Neural cell (in vitro differentiated cells): ENCODE measurements around the gene IMPG2. TPM values are rescaled to one million over a fixed set of nuclear protein-coding genes. Genes with fewer than 3 reads are reported as not detected.

Experiments
- H2AFZ ChIP-seq: fragments of 200-600, 300-800 bp; sonication (generic), shearing (Covaris generic); 2 replicates; pipeline ENCODE4 v1.6.0; 2014; ENCODE audit warnings: low read depth, mild to moderate bottlenecking, antibody characterized with exemption, low read length, moderate library complexity
- H3F3A ChIP-seq: fragments of 200-600 bp; shearing (Covaris generic); 2 replicates; pipeline ENCODE4 v1.6.1; 2016; ENCODE audit warnings: mild to moderate bottlenecking, moderate library complexity, mixed read lengths, antibody characterized with exemption, low read length; ENCODE audit not compliant: insufficient read depth, poor library complexity, severe bottlenecking
- H3K27ac ChIP-seq: fragments of 200-600, 300-800 bp; sonication (generic), shearing (Covaris generic); 2 replicates; pipeline ENCODE4 v1.5.1; 2014; ENCODE audit warnings: mild to moderate bottlenecking, low read length, moderate library complexity
- H3K27me3 ChIP-seq: fragments of 300-800, 200-600 bp; sonication (generic), shearing (Covaris generic); 2 replicates; pipeline ENCODE4 v1.6.0; 2014; ENCODE audit warnings: mild to moderate bottlenecking, low read depth, low read length, moderate library complexity; ENCODE audit not compliant: insufficient read depth
- H3K36me3 ChIP-seq: fragments of 300-800, 200-600 bp; sonication (generic), shearing (Covaris generic); 2 replicates; pipeline ENCODE4 v1.5.1; 2014; ENCODE audit warnings: mild to moderate bottlenecking, antibody characterized with exemption, low read length, moderate library complexity; ENCODE audit not compliant: insufficient read depth
- H3K4me2 ChIP-seq: fragments of 300-800, 200-600 bp; sonication (generic), shearing (Covaris generic); 2 replicates; pipeline ENCODE4 v1.6.0; 2014; ENCODE audit warnings: mild to moderate bottlenecking, low read length
- H3K4me3 ChIP-seq: fragments of 300-800, 200-600 bp; sonication (generic), shearing (Covaris generic); 2 replicates; pipeline ENCODE4 v1.5.1; 2014; ENCODE audit warnings: mild to moderate bottlenecking, low read length, moderate library complexity
- H3K79me2 ChIP-seq: fragments of 200-600 bp; shearing (Covaris generic); replicated peaks from 2 replicates; pipeline ENCODE4 v1.6.0; 2014; ENCODE audit warnings: mild to moderate bottlenecking, low read length, moderate library complexity; ENCODE audit not compliant: insufficient read depth
- H3K9ac ChIP-seq: fragments of 300-800, 200-600 bp; sonication (generic), shearing (Covaris generic); 2 replicates; pipeline ENCODE4 v1.6.1; 2016; ENCODE audit warnings: mild to moderate bottlenecking, low read length, mixed read lengths
- H3K9me2 ChIP-seq: fragments of 200-600 bp; shearing (Covaris generic); 2 replicates; pipeline ENCODE4 v1.6.1; 2016; ENCODE audit warnings: mild to moderate bottlenecking, low read length, mixed read lengths; ENCODE audit not compliant: insufficient read depth
- H3K9me3 ChIP-seq: fragments of 200-600, 300-800 bp; sonication (generic), shearing (Covaris generic); 2 replicates; pipeline ENCODE4 v1.6.1; 2016; ENCODE audit warnings: mild to moderate bottlenecking, mixed run types, low read length, moderate library complexity, mixed read lengths
- H4K20me1 ChIP-seq: fragments of 200-600 bp; shearing (Covaris generic); 2 replicates; pipeline ENCODE4 v1.6.1; 2016; ENCODE audit warnings: mild to moderate bottlenecking, mixed run types; ENCODE audit not compliant: insufficient read depth
- CTCF ChIP-seq: fragments of 450-650 bp; IDR thresholded peaks from 2 replicates; pipeline ENCODE4 v1.5.1; 2014; ENCODE audit warnings: antibody characterized with exemption, mild to moderate bottlenecking, moderate library complexity; ENCODE audit not compliant: poor library complexity, severe bottlenecking
- EP300 ChIP-seq: fragments of 450-650 bp; conservative IDR thresholded peaks from 2 replicates; pipeline ENCODE4 v1.6.1; 2014; ENCODE audit warnings: antibody characterized with exemption, mild to moderate bottlenecking, moderate library complexity; ENCODE audit not compliant: poor library complexity, severe bottlenecking
- EZH2 ChIP-seq: fragments of 200-600, 300-800 bp; shearing (Covaris generic), sonication (generic); IDR thresholded peaks from 2 replicates; pipeline ENCODE4 v1.6.1; 2014; ENCODE audit warnings: antibody characterized with exemption, low read length, borderline replicate concordance, mild to moderate bottlenecking; ENCODE audit not compliant: insufficient read depth, poor library complexity, severe bottlenecking
- MXI1 ChIP-seq: fragments of 450-650 bp; conservative IDR thresholded peaks from 2 replicates; pipeline ENCODE4 v1.6.1; 2014; ENCODE audit warnings: antibody characterized with exemption, mild to moderate bottlenecking; ENCODE audit not compliant: poor library complexity, severe bottlenecking
- POLR2AphosphoS5 ChIP-seq: IDR thresholded peaks from 2 replicates; pipeline ENCODE4 v1.6.1; 2012
- RAD21 ChIP-seq: fragments of 450-650 bp; conservative IDR thresholded peaks from 2 replicates; pipeline ENCODE4 v1.6.1; 2014; ENCODE audit warnings: antibody characterized with exemption, mild to moderate bottlenecking, moderate library complexity
- REST ChIP-seq: IDR thresholded peaks from 2 replicates; pipeline ENCODE4 v1.6.1; 2012; ENCODE audit warnings: borderline replicate concordance
- SMC3 ChIP-seq: fragments of 450-650 bp; conservative IDR thresholded peaks from 2 replicates; pipeline ENCODE4 v1.6.1; 2014; ENCODE audit warnings: antibody characterized with exemption, mild to moderate bottlenecking, moderate library complexity; ENCODE audit not compliant: poor library complexity
- TAF1 ChIP-seq: IDR thresholded peaks from 2 replicates; pipeline ENCODE4 v1.6.1; 2012; ENCODE audit warnings: low read depth
- polyA plus RNA-seq: library from polyadenylated mRNA; depleted of rRNA; stranded (reverse); fragments of >200 nt; gene quantifications from 2 replicates; pipeline ENCODE4 v1.2.3, GENCODE V29; 2014

IMPG2 gene
- polyA plus RNA-seq, 1 donor from 2014 or later: 6.3 TPM

DNA sequence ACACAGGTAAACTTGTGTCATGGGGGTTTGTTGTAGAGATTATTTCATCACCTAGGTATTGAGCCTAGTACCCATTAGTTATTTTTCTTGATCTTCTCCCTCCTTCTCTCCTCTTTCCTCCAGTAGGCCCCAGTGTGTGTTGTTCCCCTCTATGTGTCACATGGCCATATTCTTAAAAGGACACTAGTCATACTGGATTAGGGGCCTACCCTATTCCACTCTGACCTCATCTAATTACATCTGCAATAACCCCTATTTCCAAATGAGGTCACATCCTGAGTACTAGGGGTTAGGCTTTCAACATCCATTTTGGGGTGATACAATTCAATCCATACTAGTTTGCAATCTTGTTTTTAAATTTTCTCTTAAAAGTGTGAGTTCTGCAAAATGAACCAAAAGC is 142.8 kb downstream of the IMPG2 start:
- Histone ChIP-seq H3K9ac (no peak overlapping the region), H3K4me2 (no peak overlapping the region), H3K36me3 (no peaks in the 10 kb centered on the region), H3K27me3 (no peaks in the 10 kb centered on the region), H3K27ac (no peak overlapping the region), H3K9me3 (no peaks in the 10 kb centered on the region), H3F3A (no peaks in the 10 kb centered on the region), H4K20me1 (no peaks in the 10 kb centered on the region), H3K4me3 (no peak overlapping the region), H3K79me2 (no peaks in the 10 kb centered on the region), H2AFZ (no peak overlapping the region), H3K9me2 (no peaks in the 10 kb centered on the region)
- no peak for TF ChIP-seq TAF1
- TF ChIP-seq REST: no peak
- TF ChIP-seq POLR2AphosphoS5: no peak
- TF ChIP-seq MXI1: no peak
- no peak for TF ChIP-seq SMC3
- TF ChIP-seq RAD21: no peak
- TF ChIP-seq EZH2: no peak
- no peak for TF ChIP-seq CTCF
- TF ChIP-seq EP300: no peak

Other genes with a start within 250 kb of the IMPG2 start
- gene SENP7, start 192.6 kb upstream of the IMPG2 start, polyA plus RNA-seq: 264 and 273 TPM in 2 replicates
- 42.1 and 44.5 TPM in 2 replicates for gene TRMT10C, start 241.3 kb upstream of the IMPG2 start, polyA plus RNA-seq